ENCODE data around the gene CDRT4.
"Not testable (repeated sequence)": the region's sequence is repeated elsewhere in the genome, so short reads cannot be mapped to it uniquely, and the experiment has no call there.

CDRT4 gene

GRCh38 chr17:15446036-15446435 lies 21.4 kb downstream of the CDRT4 start:
- CTCF ChIA-PET: interaction anchor here (1.8 kb wide), 1 partner anchor 57 kb away, joined by 4 read pairs; no protein-coding TSS in a partner anchor
- TF ChIP-seq CTCF (IDR thresholded peaks at IDR 0.05; ENCODE audit: insufficient read depth, low read length, missing control alignments): no peak
- no peak overlapping the region for H3K4me3 ChIP-seq (ENCODE audit: low read depth, low read length)
- DNase-seq (ENCODE audit: low read depth, low spot score): no peak
- POLR2A ChIA-PET: no interaction called here

- CTCF ChIA-PET: interaction anchor here (0.7 to 1.8 kb wide), 3 partner anchors 10 to 58 kb away, joined by 3 to 4 read pairs (median 3); no protein-coding TSS in a partner anchor
Measured at GRCh38 chr17:15444805-15445204, 22.6 kb downstream of the CDRT4 start.

GRCh38 chr17:15442311-15443180 lies 24.9 kb downstream of the CDRT4 start:
- DNase-seq (ENCODE audit: low read depth, low spot score): no peak
- POLR2A ChIA-PET: no interaction called here
- TF ChIP-seq CTCF (IDR thresholded peaks at IDR 0.05; ENCODE audit: insufficient read depth, low read length, missing control alignments): no peak
- no peak overlapping the region for H3K4me3 ChIP-seq (ENCODE audit: low read depth, low read length)
- CTCF ChIA-PET: interaction anchor here (1.0 kb wide), 2 partner anchors 20 to 185 kb away, joined by 3 read pairs; no protein-coding TSS in a partner anchor

More at GRCh38 chr17:15444805-15445204, 22.6 kb downstream of the CDRT4 start:
- POLR2A ChIA-PET: no interaction called here
- no peak for TF ChIP-seq CTCF (IDR thresholded peaks at IDR 0.05; ENCODE audit: insufficient read depth, low read length, missing control alignments)
- H3K4me3 ChIP-seq (ENCODE audit: low read depth, low read length): no peak overlapping the region
- no peak for DNase-seq (ENCODE audit: low read depth, low spot score)

GRCh38 chr17:15441315-15441714 lies 26.1 kb downstream of the CDRT4 start:
- ChIA-PET POLR2A (no interaction called here), CTCF (interaction anchor here (1.3 kb wide), 1 partner anchor 16 kb away, joined by 3 read pairs; no protein-coding TSS in a partner anchor)
- no peak for DNase-seq (ENCODE audit: low read depth, low spot score)
- no peak overlapping the region for H3K4me3 ChIP-seq (ENCODE audit: low read depth, low read length)
- TF ChIP-seq CTCF (IDR thresholded peaks at IDR 0.05; ENCODE audit: insufficient read depth, low read length, missing control alignments): no peak

GRCh38 chr17:15440347-15440746 lies 27.1 kb downstream of the CDRT4 start:
- POLR2A ChIA-PET: no interaction called here
- H3K4me3 ChIP-seq (ENCODE audit: low read depth, low read length): no peak overlapping the region
- CTCF ChIA-PET: interaction anchor here (1.3 kb wide), 1 partner anchor 17 kb away, joined by 3 read pairs; no protein-coding TSS in a partner anchor
- no peak for TF ChIP-seq CTCF (IDR thresholded peaks at IDR 0.05; ENCODE audit: insufficient read depth, low read length, missing control alignments)
- DNase-seq (ENCODE audit: low read depth, low spot score): no peak

- DNase-seq (ENCODE audit: low read depth, low spot score); POLR2A ChIA-PET; H3K4me3 ChIP-seq (ENCODE audit: low read depth, low read length): not testable (repeated sequence)
- CTCF ChIA-PET: interaction anchor here (1.1 kb wide), 1 partner anchor 176 kb away, joined by 3 read pairs; no protein-coding TSS in a partner anchor
Measured at GRCh38 chr17:15439205-15439985, 28.0 kb downstream of the CDRT4 start.

Measured in AG04449 (cell line).